Measurements from ENCODE around the gene PANX3.

Gene PANX3

DNA sequence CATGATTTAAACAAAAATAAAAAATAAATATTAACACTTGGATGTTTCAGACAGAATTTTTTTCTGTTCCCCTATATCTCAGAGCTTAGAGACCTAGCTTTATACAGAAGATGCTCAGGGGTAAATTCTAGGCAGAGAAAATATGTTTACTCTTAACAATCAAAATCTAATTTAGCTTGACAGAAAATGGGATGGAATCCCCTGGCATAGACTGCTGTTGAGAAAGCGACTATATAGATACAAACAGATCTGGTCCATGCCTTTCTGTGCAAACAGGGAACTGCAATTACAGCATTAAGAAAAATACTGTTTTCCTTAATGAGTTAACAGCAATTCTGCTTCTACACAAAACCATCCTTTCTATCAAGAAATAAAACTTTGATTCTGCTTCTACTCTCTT, 47.8 kb downstream of the PANX3 start:
- no peak for DNase-seq

DNA sequence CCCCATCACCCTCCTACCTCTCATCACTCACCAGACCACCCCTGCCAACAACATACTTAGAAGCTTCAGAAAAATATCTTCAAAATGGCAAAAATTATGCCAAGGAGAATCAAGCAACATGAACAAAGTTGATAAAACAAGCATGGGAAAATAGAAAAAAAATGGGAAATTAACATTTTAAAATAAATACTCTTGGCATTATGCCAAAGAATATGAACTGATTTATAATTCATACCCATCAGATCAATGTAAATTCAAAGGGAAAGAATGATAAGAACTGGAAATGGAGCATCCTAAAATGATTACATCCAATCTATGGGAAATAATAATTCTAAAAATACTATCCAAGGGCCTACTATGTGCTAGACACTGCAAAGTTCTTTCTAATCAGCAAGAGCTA, 50.3 kb downstream of the PANX3 start:
- DNase-seq = no peak

DNA sequence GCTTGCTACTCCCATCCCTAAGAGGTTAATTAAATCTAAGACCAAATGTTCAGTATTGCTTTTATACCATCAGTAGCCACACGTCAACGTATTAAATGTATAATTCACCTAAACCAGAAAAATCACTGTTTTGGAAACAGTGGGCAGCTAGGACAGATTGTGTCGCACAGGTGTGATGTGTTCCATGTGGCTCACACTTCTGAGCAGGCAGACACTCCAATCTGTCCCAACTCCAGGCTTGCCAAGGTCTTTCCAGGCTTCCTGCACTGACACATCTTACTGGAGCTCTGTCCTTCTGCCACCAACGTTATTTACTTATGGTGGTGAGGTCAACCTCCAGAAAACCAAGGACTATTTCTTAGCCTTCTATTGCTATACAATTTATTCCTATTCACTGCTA, 50.9 kb downstream of the PANX3 start:
- no peak for DNase-seq

DNA sequence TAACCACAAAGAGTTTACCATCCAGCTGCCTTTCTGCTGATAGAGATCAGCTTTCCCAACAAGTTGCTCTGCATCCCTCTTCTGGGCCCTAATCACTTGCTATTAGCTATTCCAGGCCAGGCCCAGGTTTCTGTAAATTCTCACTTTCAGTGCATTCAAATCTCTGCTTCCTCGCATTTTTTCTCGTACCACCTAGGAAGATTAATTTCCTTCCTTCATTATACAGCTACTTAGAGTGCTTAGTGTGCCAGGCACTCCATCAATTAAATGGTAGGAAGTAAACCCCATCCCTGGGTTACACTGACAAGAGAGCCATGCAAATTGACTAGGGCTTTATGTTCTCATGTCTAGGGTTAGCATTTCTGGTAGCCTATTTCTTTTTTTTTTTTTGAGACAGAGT, 52.6 kb downstream of the PANX3 start:
- DNase-seq = no peak

DNA sequence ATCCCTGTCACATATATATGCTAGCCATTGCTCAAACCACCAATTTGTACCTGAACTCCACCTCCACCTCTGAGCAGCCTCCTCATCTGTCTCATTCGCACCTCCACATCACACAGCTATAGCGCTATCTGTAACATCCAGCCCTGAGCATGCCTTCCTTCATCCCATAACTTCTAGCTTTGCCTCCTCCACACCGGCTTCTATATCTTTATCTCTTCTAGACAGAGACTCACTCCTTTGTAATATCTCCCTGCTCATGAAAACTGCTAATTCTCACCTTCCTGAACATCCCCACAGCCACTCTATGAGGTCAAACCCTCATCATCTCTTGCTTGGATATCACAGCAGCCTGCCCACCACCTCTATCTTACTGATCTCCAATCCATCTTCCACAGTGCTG, 56.4 kb downstream of the PANX3 start:
- DNase-seq = no peak

DNA sequence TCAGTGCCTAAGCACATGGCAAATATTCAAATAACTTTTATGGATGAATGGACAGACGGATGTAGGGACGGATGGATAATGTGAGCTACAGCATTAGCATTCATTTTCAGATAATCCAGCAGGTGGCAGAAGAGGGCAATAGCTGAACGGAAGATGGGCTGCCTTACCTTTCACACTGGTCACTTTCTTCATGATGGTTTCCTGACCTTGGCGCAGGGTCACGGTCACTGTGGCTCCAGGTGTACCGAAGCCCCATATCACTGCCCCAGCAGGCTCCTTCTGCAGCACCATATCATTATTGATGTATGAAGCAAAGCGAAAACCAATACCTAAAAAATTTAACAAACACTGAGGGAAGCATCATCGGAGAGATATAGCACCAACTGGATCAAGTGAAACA, 58.0 kb downstream of the PANX3 start:
- peak; percentile 72 for DNase-seq

All from NCI-H1105 treated with DMSO at 0.1 percent for 48 hours (cell line).